NOMO-1 (cell line): Measurements from ENCODE around the gene ADORA3.

Experiments
- DNase-seq, 2 experiments: peaks; one replicate each; lab custom pipeline; 2025; ENCODE audit not compliant: unreplicated experiment in 2 of 2; lab: John Stamatoyannopoulos, UW

Gene ADORA3

GRCh38 chr1:111449703-111450017, 53.8 kb downstream of the ADORA3 start:
- no peak for DNase-seq
